SK-N-SH (cell line): ENCODE results near the gene CTPS1. TPM values are rescaled to one million over a fixed set of nuclear protein-coding genes. Genes with fewer than 3 reads are reported as not detected.

ENCODE experiments used
- CTCF ChIA-PET: fragments of 300-600, 350-600 bp; formaldehyde crosslinking; extraction: SDS; loops from one replicate; lab custom pipeline; 2021; lab: Yijun Ruan, JAX
- POLR2A ChIA-PET: fragments of 350-600 bp; sonication (Branson Sonifier 250); formaldehyde crosslinking; extraction: SDS; loops from one replicate; lab custom pipeline; 2020; ENCODE audit warnings: antibody characterized with exemption, inconsistent platforms; lab: Yijun Ruan, JAX
- DNase-seq: peaks from one replicate; pipeline ENCODE4 v3.0.0; 2012
- H2AFZ ChIP-seq: fragments of 200-600 bp; sonication (generic); 2 replicates; pipeline ENCODE4 v1.8.1; 2016; ENCODE audit warnings: antibody characterized with exemption, mild to moderate bottlenecking, low read depth
- H3F3A ChIP-seq: fragments of 200-600 bp; sonication (generic); replicated peaks from 2 replicates; pipeline ENCODE3; 2016; ENCODE audit warnings: antibody characterized with exemption, mild to moderate bottlenecking; ENCODE audit not compliant: insufficient read depth
- H3K27ac ChIP-seq, 2 experiments: fragments of 200-500 bp in 1 of 2; fragments of 200-600 bp in 1 of 2; sonication (Bioruptor generic) in 1 of 2; sonication (generic), shearing (Covaris generic) in 1 of 2; 2 replicates each; pipeline versions ENCODE4 v1.5.1 to v1.6.1; 2014 to 2016; ENCODE audit warnings: low read depth in 2 of 2, inconsistent platforms in 1 of 2, low read length in 1 of 2, mild to moderate bottlenecking in 1 of 2, mixed read lengths in 1 of 2
- H3K27me3 ChIP-seq: fragments of 200-600 bp; sonication (generic), shearing (Covaris generic); 2 replicates; pipeline ENCODE4 v1.6.1; 2016; ENCODE audit warnings: mixed run types; ENCODE audit not compliant: insufficient read depth
- H3K36me3 ChIP-seq, 2 experiments: fragments of 200-500 bp in 1 of 2; fragments of 200-600 bp in 1 of 2; sonication (Bioruptor generic) in 1 of 2; sonication (generic) in 1 of 2; replicated peaks in 1 of 2; 2 replicates each; pipeline versions ENCODE3 to v1.5.1; 2014 to 2016; ENCODE audit warnings: low read length in 1 of 2, mild to moderate bottlenecking in 1 of 2; ENCODE audit not compliant: insufficient read depth in 2 of 2, control insufficient read depth in 1 of 2
- H3K4me1 ChIP-seq, 2 experiments: fragments of 200-500 bp in 1 of 2; fragments of 200-600 bp in 1 of 2; sonication (Bioruptor generic) in 1 of 2; sonication (generic), shearing (Covaris generic) in 1 of 2; 2 replicates each; pipeline versions ENCODE4 v1.5.1 to v1.6.1; 2014 to 2016; ENCODE audit warnings: low read depth in 1 of 2, low read length in 1 of 2, mixed run types in 1 of 2; ENCODE audit not compliant: insufficient read depth in 2 of 2, control insufficient read depth in 1 of 2
- H3K4me2 ChIP-seq: fragments of 200-600 bp; sonication (generic), shearing (Covaris generic); 2 replicates; pipeline ENCODE4 v1.6.1; 2017; ENCODE audit warnings: mixed run types
- H3K4me3 ChIP-seq, 2 experiments: fragments of 200-500 bp in 1 of 2; fragments of 200-600 bp in 1 of 2; sonication (Bioruptor generic) in 1 of 2; sonication (generic), shearing (Covaris generic) in 1 of 2; 2 replicates each; pipeline versions ENCODE4 v1.5.1 to v1.8.1; 2014 to 2016; ENCODE audit warnings: low read depth in 2 of 2, inconsistent platforms in 1 of 2, low read length in 1 of 2, mild to moderate bottlenecking in 1 of 2, mixed read lengths in 1 of 2, moderate library complexity in 1 of 2
- H3K79me2 ChIP-seq: fragments of 200-600 bp; sonication (generic); 2 replicates; pipeline ENCODE4 v1.8.1; 2017; ENCODE audit warnings: mild to moderate bottlenecking; ENCODE audit not compliant: insufficient read depth
- H3K9ac ChIP-seq: fragments of 200-600 bp; sonication (generic); 2 replicates; pipeline ENCODE4 v1.6.1; 2017; ENCODE audit warnings: mixed run types
- H3K9me2 ChIP-seq: fragments of 200-600 bp; sonication (generic); 2 replicates; pipeline ENCODE4 v1.6.1; 2017; ENCODE audit warnings: mixed run types
- H3K9me3 ChIP-seq: fragments of 200-600 bp; sonication (generic); 2 replicates; pipeline ENCODE4 v1.6.1; 2017; ENCODE audit warnings: mixed run types, mild to moderate bottlenecking, moderate library complexity
- H4K20me1 ChIP-seq: fragments of 200-600 bp; sonication (generic); 2 replicates; pipeline ENCODE4 v1.6.1; 2017; ENCODE audit warnings: mild to moderate bottlenecking, mixed run types; ENCODE audit not compliant: insufficient read depth
- CHD2 ChIP-seq: fragments of 150-350 bp; IDR thresholded peaks from 2 replicates; pipeline ENCODE4 v1.6.1; 2018; ENCODE audit warnings: low read length; ENCODE audit not compliant: partially characterized antibody
- ELF1 ChIP-seq: IDR thresholded peaks from 2 replicates; pipeline ENCODE4 v1.4.0; 2012
- EP300 ChIP-seq, 2 experiments: IDR thresholded peaks; 2 replicates each; pipeline versions ENCODE4 v1.4.0 to v1.6.1; 2012; ENCODE audit warnings: borderline replicate concordance in 1 of 2, low read depth in 1 of 2, low read length in 1 of 2
- EZH2phosphoT487 ChIP-seq: fragments of 200-600 bp; sonication (generic); IDR thresholded peaks from 2 replicates; pipeline ENCODE4 v1.6.1; 2017; ENCODE audit warnings: low read depth, mixed run types, mild to moderate bottlenecking, antibody characterized with exemption, moderate library complexity, borderline replicate concordance
- FOXJ3 ChIP-seq: sonication (generic); formaldehyde crosslinking; IDR thresholded peaks from 2 replicates; pipeline ENCODE4 v1.5.1; 2020; ENCODE audit warnings: mild to moderate bottlenecking, missing genetic modification reagents
- GATA2 ChIP-seq: sonication (generic); formaldehyde crosslinking; IDR thresholded peaks from 2 replicates; pipeline ENCODE4 v1.5.0; 2020; ENCODE audit warnings: mild to moderate bottlenecking, missing genetic modification reagents
- MEF2A ChIP-seq: IDR thresholded peaks from 2 replicates; pipeline ENCODE4 v1.4.0; 2012; ENCODE audit warnings: low read depth, borderline replicate concordance
- NFIC ChIP-seq: IDR thresholded peaks from 2 replicates; pipeline ENCODE4 v1.4.0; 2012; ENCODE audit warnings: borderline replicate concordance
- NRF1 ChIP-seq: IDR thresholded peaks from 2 replicates; pipeline ENCODE4 v1.6.1; 2012; ENCODE audit warnings: low read depth, mild to moderate bottlenecking, low read length
- RAD21 ChIP-seq: IDR thresholded peaks from 2 replicates; pipeline ENCODE4 v1.6.1; 2012; ENCODE audit warnings: mild to moderate bottlenecking, low read length
- RFX5 ChIP-seq: IDR thresholded peaks from 2 replicates; pipeline ENCODE4 v1.6.1; 2012; ENCODE audit warnings: mild to moderate bottlenecking, improper control_type of control experiment, low read length
- RXRA ChIP-seq: IDR thresholded peaks from 2 replicates; pipeline ENCODE4 v1.4.0; 2012; ENCODE audit warnings: low read depth, mild to moderate bottlenecking, borderline replicate concordance
- SMC3 ChIP-seq: IDR thresholded peaks from 2 replicates; pipeline ENCODE4 v1.6.1; 2012; ENCODE audit warnings: low read depth, low read length, improper control_type of control experiment
- YY1 ChIP-seq: IDR thresholded peaks from 2 replicates; pipeline ENCODE4 v1.4.0; 2012; ENCODE audit warnings: low read depth, mild to moderate bottlenecking
- WGBS: methylation state at CpG from one replicate; pipeline ENCODE4 v1.1.6; 2017; ENCODE audit warnings: low lambda C conversion rate; 5-methylcytosine and 5-hydroxymethylcytosine counted together
- polyA plus RNA-seq, 3 experiments: library from polyadenylated mRNA; depleted of rRNA; stranded (reverse); fragments of >200 nt; gene quantifications; 2 replicates each; pipeline ENCODE4 v1.2.3, GENCODE V29; 2012
- TF ChIP-seq, protein P1 (sequence below): fragments of 150-350 bp; IDR thresholded peaks from 2 replicates; pipeline ENCODE4 v1.6.1; 2017; ENCODE audit warnings: antibody characterized with exemption, low read length, low read depth, borderline replicate concordance
- TF ChIP-seq, protein P2 (sequence below): IDR thresholded peaks from 2 replicates; pipeline ENCODE4 v1.4.0; 2012; ENCODE audit warnings: low read depth, borderline replicate concordance
- TF ChIP-seq, protein P3 (sequence below): IDR thresholded peaks from 2 replicates; pipeline ENCODE4 v1.4.0; 2012; ENCODE audit warnings: low read depth, borderline replicate concordance
- TF ChIP-seq, protein P4 (sequence below): fragments of 200-600 bp; sonication (generic); IDR thresholded peaks from 2 replicates; pipeline ENCODE4 v1.6.1; 2017; ENCODE audit warnings: antibody characterized with exemption, mild to moderate bottlenecking, moderate library complexity

The CTPS1 gene
- polyA plus RNA-seq, 1 of the 3 experiments (the other 2 are of a cell fraction), result 34.5 TPM

DNA sequence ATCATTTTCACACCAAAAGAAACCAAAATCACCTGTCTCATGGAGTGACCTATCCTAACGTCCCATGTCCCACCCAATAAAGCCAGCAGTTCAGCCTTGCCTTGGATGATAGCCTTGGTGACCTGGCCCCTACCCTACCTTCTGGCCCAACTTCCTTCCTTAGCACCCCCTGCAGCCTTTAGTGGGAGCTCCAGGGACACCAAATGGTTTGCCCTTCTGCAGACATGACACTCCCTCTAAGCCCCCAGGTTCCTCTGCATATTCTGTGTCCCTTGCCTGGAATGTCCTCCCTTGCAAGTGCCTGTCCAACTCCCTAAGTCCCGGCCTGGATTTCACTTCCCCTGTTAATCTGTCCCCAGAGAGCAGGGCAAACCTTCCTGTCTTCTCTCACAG, 39.9 kb downstream of the CTPS1 start:
- no peaks in the 10 kb centered on the region for H3K9me2 ChIP-seq
- H3F3A ChIP-seq, result peaks cover 6% of the 10 kb centered on the region
- no peaks in the 10 kb centered on the region for H3K9me3 ChIP-seq
- DNase-seq, result peak; percentile 26
- H3K4me3 ChIP-seq, result no peak overlapping the region
- WGBS, result 94% methylated on average over 2 of the region's 2 CpGs
- ChIA-PET CTCF (no interaction called here), POLR2A (no interaction called here)
- H3K4me1 ChIP-seq, result no peaks in the 10 kb centered on the region; a peak in 1 of 4 replicates
- no peaks in the 10 kb centered on the region for H3K27me3 ChIP-seq
- no peaks in the 10 kb centered on the region for H3K79me2 ChIP-seq
- no peak overlapping the region for H3K27ac ChIP-seq
- H2AFZ ChIP-seq, result no peak overlapping the region
- TF ChIP-seq, protein P1, sequence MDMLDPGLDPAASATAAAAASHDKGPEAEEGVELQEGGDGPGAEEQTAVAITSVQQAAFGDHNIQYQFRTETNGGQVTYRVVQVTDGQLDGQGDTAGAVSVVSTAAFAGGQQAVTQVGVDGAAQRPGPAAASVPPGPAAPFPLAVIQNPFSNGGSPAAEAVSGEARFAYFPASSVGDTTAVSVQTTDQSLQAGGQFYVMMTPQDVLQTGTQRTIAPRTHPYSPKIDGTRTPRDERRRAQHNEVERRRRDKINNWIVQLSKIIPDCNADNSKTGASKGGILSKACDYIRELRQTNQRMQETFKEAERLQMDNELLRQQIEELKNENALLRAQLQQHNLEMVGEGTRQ, result no peak
- TF ChIP-seq, protein P2, sequence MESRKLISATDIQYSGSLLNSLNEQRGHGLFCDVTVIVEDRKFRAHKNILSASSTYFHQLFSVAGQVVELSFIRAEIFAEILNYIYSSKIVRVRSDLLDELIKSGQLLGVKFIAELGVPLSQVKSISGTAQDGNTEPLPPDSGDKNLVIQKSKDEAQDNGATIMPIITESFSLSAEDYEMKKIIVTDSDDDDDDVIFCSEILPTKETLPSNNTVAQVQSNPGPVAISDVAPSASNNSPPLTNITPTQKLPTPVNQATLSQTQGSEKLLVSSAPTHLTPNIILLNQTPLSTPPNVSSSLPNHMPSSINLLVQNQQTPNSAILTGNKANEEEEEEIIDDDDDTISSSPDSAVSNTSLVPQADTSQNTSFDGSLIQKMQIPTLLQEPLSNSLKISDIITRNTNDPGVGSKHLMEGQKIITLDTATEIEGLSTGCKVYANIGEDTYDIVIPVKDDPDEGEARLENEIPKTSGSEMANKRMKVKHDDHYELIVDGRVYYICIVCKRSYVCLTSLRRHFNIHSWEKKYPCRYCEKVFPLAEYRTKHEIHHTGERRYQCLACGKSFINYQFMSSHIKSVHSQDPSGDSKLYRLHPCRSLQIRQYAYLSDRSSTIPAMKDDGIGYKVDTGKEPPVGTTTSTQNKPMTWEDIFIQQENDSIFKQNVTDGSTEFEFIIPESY, result no peak
- TF ChIP-seq RFX5, result no peak
- no peak for TF ChIP-seq EZH2phosphoT487
- no peak overlapping the region for H3K4me2 ChIP-seq
- no peak overlapping the region for H3K9ac ChIP-seq
- peaks cover 6 to 25% of the 10 kb centered on the region in 2 experiments for H3K36me3 ChIP-seq
- H4K20me1 ChIP-seq, result no peaks in the 10 kb centered on the region

DNA sequence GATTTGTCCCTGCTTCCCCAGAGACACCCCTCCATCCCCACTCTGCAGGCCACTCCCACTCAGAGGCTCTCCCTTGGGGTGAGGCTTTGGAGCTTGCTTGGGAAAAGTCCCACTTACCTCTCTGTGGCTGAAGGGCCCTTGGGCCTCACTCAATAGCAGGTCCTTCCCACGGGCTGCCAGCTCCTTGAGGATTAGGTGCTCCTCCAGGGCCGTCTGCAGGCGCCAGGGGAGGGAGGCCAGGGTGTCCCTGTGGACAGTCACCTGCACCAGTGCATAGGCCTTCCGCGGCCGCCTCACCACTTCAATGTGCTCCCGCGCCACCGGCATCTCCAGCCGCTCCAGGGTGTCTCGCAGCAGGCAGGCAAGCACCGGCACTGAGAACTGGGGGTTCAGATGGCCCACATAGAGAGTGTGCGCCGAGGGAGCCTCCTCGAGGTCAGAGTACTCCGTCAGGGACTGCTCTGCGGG, 40.6 kb downstream of the CTPS1 start:
- TF ChIP-seq ELF1 (no peak), YY1 (no peak), FOXJ3 (CRISPR knock-in tag) (no peak), GATA2 (no peak), MEF2A (no peak), CHD2 (no peak), RXRA (no peak), SMC3 (no peak), RAD21 (no peak), EP300 (IDR thresholded peaks at IDR 0.05; ENCODE audit: borderline replicate concordance in 1 of 2, low read depth in 1 of 2, low read length in 1 of 2) (no peak), EZH2phosphoT487 (no peak), NRF1 (no peak), NFIC (no peak)
- TF ChIP-seq, protein P3, sequence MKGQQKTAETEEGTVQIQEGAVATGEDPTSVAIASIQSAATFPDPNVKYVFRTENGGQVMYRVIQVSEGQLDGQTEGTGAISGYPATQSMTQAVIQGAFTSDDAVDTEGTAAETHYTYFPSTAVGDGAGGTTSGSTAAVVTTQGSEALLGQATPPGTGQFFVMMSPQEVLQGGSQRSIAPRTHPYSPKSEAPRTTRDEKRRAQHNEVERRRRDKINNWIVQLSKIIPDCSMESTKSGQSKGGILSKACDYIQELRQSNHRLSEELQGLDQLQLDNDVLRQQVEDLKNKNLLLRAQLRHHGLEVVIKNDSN, result no peak
- TF ChIP-seq, protein P2, result no peak
- TF ChIP-seq, protein P4, sequence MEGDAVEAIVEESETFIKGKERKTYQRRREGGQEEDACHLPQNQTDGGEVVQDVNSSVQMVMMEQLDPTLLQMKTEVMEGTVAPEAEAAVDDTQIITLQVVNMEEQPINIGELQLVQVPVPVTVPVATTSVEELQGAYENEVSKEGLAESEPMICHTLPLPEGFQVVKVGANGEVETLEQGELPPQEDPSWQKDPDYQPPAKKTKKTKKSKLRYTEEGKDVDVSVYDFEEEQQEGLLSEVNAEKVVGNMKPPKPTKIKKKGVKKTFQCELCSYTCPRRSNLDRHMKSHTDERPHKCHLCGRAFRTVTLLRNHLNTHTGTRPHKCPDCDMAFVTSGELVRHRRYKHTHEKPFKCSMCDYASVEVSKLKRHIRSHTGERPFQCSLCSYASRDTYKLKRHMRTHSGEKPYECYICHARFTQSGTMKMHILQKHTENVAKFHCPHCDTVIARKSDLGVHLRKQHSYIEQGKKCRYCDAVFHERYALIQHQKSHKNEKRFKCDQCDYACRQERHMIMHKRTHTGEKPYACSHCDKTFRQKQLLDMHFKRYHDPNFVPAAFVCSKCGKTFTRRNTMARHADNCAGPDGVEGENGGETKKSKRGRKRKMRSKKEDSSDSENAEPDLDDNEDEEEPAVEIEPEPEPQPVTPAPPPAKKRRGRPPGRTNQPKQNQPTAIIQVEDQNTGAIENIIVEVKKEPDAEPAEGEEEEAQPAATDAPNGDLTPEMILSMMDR, result no peak
- Histone ChIP-seq H3F3A (peaks cover 6% of the 10 kb centered on the region), H3K9me2 (no peaks in the 10 kb centered on the region), H4K20me1 (no peaks in the 10 kb centered on the region), H3K4me1 (no peaks in the 10 kb centered on the region; a peak in 1 of 4 replicates), H3K27ac (no peak overlapping the region), H3K9ac (no peak overlapping the region), H3K9me3 (no peaks in the 10 kb centered on the region), H3K4me2 (no peak overlapping the region), H3K36me3 (peaks cover 0 to 20% of the 10 kb centered on the region in 2 experiments), H2AFZ (no peak overlapping the region), H3K4me3 (no peak overlapping the region), H3K79me2 (no peaks in the 10 kb centered on the region), H3K27me3 (no peaks in the 10 kb centered on the region)
- 97% methylated on average over 16 of the region's 17 CpGs for WGBS
- DNase-seq, result peak; percentile 28
- CTCF ChIA-PET, result no interaction called here
- POLR2A ChIA-PET, result no interaction called here
